ENCODE data around the gene OOSP1. TPM values are rescaled to one million over a fixed set of nuclear protein-coding genes. Genes with fewer than 3 reads are reported as not detected.

OOSP1 gene
- total and polyA plus RNA-seq, 2 of the 8 experiments (the other 6 are each of a cell fraction or from before 2014, with no cell fraction given) = not detected

DNA sequence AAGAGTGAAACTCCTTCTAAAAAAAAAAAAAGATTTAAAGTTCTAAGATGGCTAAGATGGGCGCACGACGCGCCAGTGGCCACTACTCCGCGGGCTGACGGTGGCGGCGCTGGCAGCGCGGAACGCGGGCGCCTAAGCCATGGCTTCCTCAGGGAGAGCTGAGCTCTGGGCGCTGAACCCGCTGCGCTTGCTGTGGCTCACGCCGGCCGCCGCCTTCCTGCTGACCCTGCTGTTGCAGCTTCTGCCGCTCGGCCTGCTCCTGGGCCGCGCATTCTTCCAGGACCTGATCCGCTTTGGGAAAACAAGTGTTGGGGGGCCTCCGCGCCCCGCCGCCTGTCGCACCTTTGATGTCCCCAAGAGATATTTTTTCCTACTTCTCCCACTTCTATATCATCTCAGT, 40.2 kb upstream of the OOSP1 start (continued):
- no peak for TF ChIP-seq FOSL1 (IDR thresholded peaks at IDR 0.05; ENCODE audit: insufficient read depth, low read depth, low read length)

Measured in H1 (cell line).